Measurements from ENCODE around the gene SLC26A5. TPM values are rescaled to one million over a fixed set of nuclear protein-coding genes. Genes with fewer than 3 reads are reported as not detected.
"Not testable (repeated sequence)": the region's sequence is repeated elsewhere in the genome, so short reads cannot be mapped to it uniquely, and the experiment has no call there.

The SLC26A5 gene
- total RNA-seq, result 1 to 10 TPM in 1 of 5 donors, under 1 TPM in 2, not detected in 2; 0.58 to 4.6 (median 0.58) TPM
- under 1 TPM; 0.08 to 0.46 (median 0.25) TPM for polyA plus RNA-seq
- long read RNA-seq, donor 1, result 0 reads
- long read RNA-seq, donor 2, result 0 reads
- long read RNA-seq, donor 3, result 0 reads
- long read RNA-seq, donor 4, result 0 reads
- long read RNA-seq, donor 5, result 0 reads
- long read RNA-seq, donor 6, result 0 reads
- long read RNA-seq, donor 7, result 0 reads
- long read RNA-seq, donor 8, result 0 reads
- long read RNA-seq, donor 9, result 0 reads
- long read RNA-seq, donor 10, partial matches to known transcripts, result 19 of 33 reads
- long read RNA-seq, donor 10, other reads (novel, unspliced or antisense), result 14 of 33 reads

- 1 to 5% (median 2%) methylated on average over 12 to 54 of the region's 54 CpGs for WGBS, 5 donors
- peak; percentile 76 to 83 for DNase-seq
- peak within 1 kb of the TSS; percentile 44 to 49 (median 48) for H3K4me3 ChIP-seq
- no peaks in the 10 kb centered on the region for H3K36me3 ChIP-seq
- TF ChIP-seq CTCF (IDR thresholded peaks at IDR 0.05), result no peak
- no peak for TF ChIP-seq POLR2A (IDR thresholded peaks at IDR 0.05)
- TF ChIP-seq EP300 (IDR thresholded peaks at IDR 0.05), result no peak
- no peak for TF ChIP-seq POLR2AphosphoS5 (IDR thresholded peaks at IDR 0.05)
- H3K27me3 ChIP-seq, result peaks cover 0 to 45% (median 15%) of the 10 kb centered on the region in 3 donors
- H3K27ac ChIP-seq, result peak within 1 kb of the TSS; percentile 14 to 63 (median 37)
- intact Hi-C loops (cut with DNase I; ENCODE audit: low total_unique reads), result no loop called here
- no peaks in the 10 kb centered on the region for H3K9me3 ChIP-seq
- peaks cover 8 to 24% (median 21%) of the 10 kb centered on the region in 4 donors for H3K4me1 ChIP-seq
These were observed at the start of gene SLC26A5 for GRCh38 chr7:103446049-103446520. TSS of gene SLC26A5 (minus strand) at chr7:103446207. CDS start at chr7:103421514, 24,693 bp downstream.

- H3K4me3 ChIP-seq, result no peak overlapping the region
- no peaks in the 10 kb centered on the region for H3K9me3 ChIP-seq
- no peaks in the 10 kb centered on the region for H3K36me3 ChIP-seq
- no peaks in the 10 kb centered on the region for H3K27me3 ChIP-seq
- peaks cover 0 to 6% (median 0%) of the 10 kb centered on the region in 4 donors for H3K4me1 ChIP-seq
- no peak overlapping the region for H3K27ac ChIP-seq
- peak in 1 of 2 donors; percentile 69 for DNase-seq
- intact Hi-C loops (cut with DNase I; ENCODE audit: low total_unique reads), result no loop called here
- 22 to 53% (median 35%) methylated on average over 4 of the region's 4 CpGs for WGBS, 5 donors
- TF ChIP-seq EP300 (IDR thresholded peaks at IDR 0.05), result no peak
- no peak for TF ChIP-seq POLR2AphosphoS5 (IDR thresholded peaks at IDR 0.05)
- no peak for TF ChIP-seq POLR2A (IDR thresholded peaks at IDR 0.05)
- no peak for TF ChIP-seq CTCF (IDR thresholded peaks at IDR 0.05)
These were observed 41.4 kb upstream of the SLC26A5 start for GRCh38 chr7:103487419-103487818.

- H3K27ac ChIP-seq; H3K4me3 ChIP-seq; H3K4me1 ChIP-seq; H3K27me3 ChIP-seq; intact Hi-C loops (cut with DNase I; ENCODE audit: low total_unique reads); H3K36me3 ChIP-seq; DNase-seq; H3K9me3 ChIP-seq: not testable (repeated sequence)
- WGBS, 5 donors, result 58 to 99% (median 95%) methylated on average over 3 of the region's 3 CpGs
These were observed 40.9 kb upstream of the SLC26A5 start for GRCh38 chr7:103486873-103487272.

- 71 to 85% (median 77%) methylated on average over 2 of the region's 2 CpGs for WGBS, 5 donors
- H3K36me3 ChIP-seq, result no peaks in the 10 kb centered on the region
- intact Hi-C loops (cut with DNase I; ENCODE audit: low total_unique reads), result no loop called here
- no peak overlapping the region for H3K4me3 ChIP-seq
- no peak for DNase-seq
- H3K9me3 ChIP-seq, result no peaks in the 10 kb centered on the region
- no peak overlapping the region for H3K27ac ChIP-seq
- no peaks in the 10 kb centered on the region for H3K4me1 ChIP-seq
- TF ChIP-seq EP300 (IDR thresholded peaks at IDR 0.05), result no peak
- TF ChIP-seq CTCF (IDR thresholded peaks at IDR 0.05), result no peak
- no peak for TF ChIP-seq POLR2AphosphoS5 (IDR thresholded peaks at IDR 0.05)
- no peak for TF ChIP-seq POLR2A (IDR thresholded peaks at IDR 0.05)
- no peaks in the 10 kb centered on the region for H3K27me3 ChIP-seq
These were observed 34.8 kb upstream of the SLC26A5 start for GRCh38 chr7:103480771-103481170.

- Histone ChIP-seq H3K4me1 (no peaks in the 10 kb centered on the region), H3K4me3 (no peak overlapping the region), H3K27ac (no peak overlapping the region), H3K27me3 (no peaks in the 10 kb centered on the region), H3K9me3 (no peaks in the 10 kb centered on the region), H3K36me3 (no peaks in the 10 kb centered on the region)
- TF ChIP-seq POLR2AphosphoS5 (IDR thresholded peaks at IDR 0.05), result no peak
- no peak for TF ChIP-seq EP300 (IDR thresholded peaks at IDR 0.05)
- no peak for TF ChIP-seq POLR2A (IDR thresholded peaks at IDR 0.05)
- TF ChIP-seq CTCF (IDR thresholded peaks at IDR 0.05), result no peak
- DNase-seq, result peak in 1 of 2 donors; percentile 15
- intact Hi-C loops (cut with DNase I; ENCODE audit: low total_unique reads), result no loop called here
- 11 to 27% (median 18%) methylated on average over 5 of the region's 5 CpGs for whole genome bisulfite sequencing, 5 donors
These were observed 28.9 kb upstream of the SLC26A5 start for GRCh38 chr7:103474956-103475355.

All from stomach (tissue), 19 donors.